ACHN (cell line): ENCODE data around the gene GSTO2.

ENCODE experiments used
- DNase-seq: peaks from one replicate; pipeline ENCODE4 v3.0.0-alpha.2; 2015
- in situ Hi-C: cut with HindIII; loops from 2 replicates; pipeline ENCODE4 v1.10.0; 2017; ENCODE audit warnings: low sequenced_read_pairs, low pct_ligation_motif_present, low pct_unique_long_range_greater_than_20kb

The GSTO2 gene

GRCh38 chr10:104317269-104317710 lies 48.3 kb downstream of the GSTO2 start:
- in situ Hi-C loops = no loop called here
- DNase-seq = no peak

- in situ Hi-C loops = no loop called here
- DNase-seq = no peak
These were observed 48.8 kb downstream of the GSTO2 start for GRCh38 chr10:104317726-104318299.

GRCh38 chr10:104318326-104318725 lies 49.3 kb downstream of the GSTO2 start:
- in situ Hi-C loops = no loop called here
- DNase-seq = no peak

GRCh38 chr10:104318810-104319741 lies 50.1 kb downstream of the GSTO2 start:
- DNase-seq = no peak
- in situ Hi-C loops = no loop called here

GRCh38 chr10:104321226-104321625 lies 52.2 kb downstream of the GSTO2 start:
- DNase-seq = no peak
- in situ Hi-C loops = no loop called here

GRCh38 chr10:104321725-104322415 lies 52.9 kb downstream of the GSTO2 start:
- no peak for DNase-seq
- in situ Hi-C loops = no loop called here

- in situ Hi-C loops = no loop called here
- DNase-seq = no peak
These were observed 53.4 kb downstream of the GSTO2 start for GRCh38 chr10:104322416-104322782.

- DNase-seq = no peak
- in situ Hi-C loops = no loop called here
These were observed 54.1 kb downstream of the GSTO2 start for GRCh38 chr10:104323085-104323484.

- in situ Hi-C loops = no loop called here
These were observed 54.8 kb downstream of the GSTO2 start for GRCh38 chr10:104323760-104324201.

GRCh38 chr10:104324221-104324686 lies 55.3 kb downstream of the GSTO2 start:
- in situ Hi-C loops = no loop called here
- no peak for DNase-seq

More at GRCh38 chr10:104323760-104324201, 54.8 kb downstream of the GSTO2 start:
- no peak for DNase-seq

GRCh38 chr10:104324931-104325330 lies 55.9 kb downstream of the GSTO2 start:
- in situ Hi-C loops = no loop called here

GRCh38 chr10:104325436-104326435 lies 56.8 kb downstream of the GSTO2 start:
- in situ Hi-C loops = no loop called here
- no peak for DNase-seq

More at GRCh38 chr10:104324931-104325330, 55.9 kb downstream of the GSTO2 start:
- DNase-seq = no peak

GRCh38 chr10:104326991-104327610 lies 58.1 kb downstream of the GSTO2 start:
- DNase-seq = no peak
- in situ Hi-C loops = no loop called here

GRCh38 chr10:104327745-104328645 lies 59.0 kb downstream of the GSTO2 start:
- in situ Hi-C loops = no loop called here
- DNase-seq = no peak

- in situ Hi-C loops = no loop called here
- no peak for DNase-seq
These were observed 59.6 kb downstream of the GSTO2 start for GRCh38 chr10:104328646-104328895.

GRCh38 chr10:104328896-104329710 lies 60.1 kb downstream of the GSTO2 start:
- DNase-seq = peak; percentile 69
- in situ Hi-C loops = no loop called here
